HCEC 1CT (cell line): Measurements from ENCODE around the gene DSCAML1.

Source experiments
- DNase-seq: peaks from one replicate; pipeline ENCODE4 v3.0.0-alpha.2; 2017

Gene DSCAML1

DNA sequence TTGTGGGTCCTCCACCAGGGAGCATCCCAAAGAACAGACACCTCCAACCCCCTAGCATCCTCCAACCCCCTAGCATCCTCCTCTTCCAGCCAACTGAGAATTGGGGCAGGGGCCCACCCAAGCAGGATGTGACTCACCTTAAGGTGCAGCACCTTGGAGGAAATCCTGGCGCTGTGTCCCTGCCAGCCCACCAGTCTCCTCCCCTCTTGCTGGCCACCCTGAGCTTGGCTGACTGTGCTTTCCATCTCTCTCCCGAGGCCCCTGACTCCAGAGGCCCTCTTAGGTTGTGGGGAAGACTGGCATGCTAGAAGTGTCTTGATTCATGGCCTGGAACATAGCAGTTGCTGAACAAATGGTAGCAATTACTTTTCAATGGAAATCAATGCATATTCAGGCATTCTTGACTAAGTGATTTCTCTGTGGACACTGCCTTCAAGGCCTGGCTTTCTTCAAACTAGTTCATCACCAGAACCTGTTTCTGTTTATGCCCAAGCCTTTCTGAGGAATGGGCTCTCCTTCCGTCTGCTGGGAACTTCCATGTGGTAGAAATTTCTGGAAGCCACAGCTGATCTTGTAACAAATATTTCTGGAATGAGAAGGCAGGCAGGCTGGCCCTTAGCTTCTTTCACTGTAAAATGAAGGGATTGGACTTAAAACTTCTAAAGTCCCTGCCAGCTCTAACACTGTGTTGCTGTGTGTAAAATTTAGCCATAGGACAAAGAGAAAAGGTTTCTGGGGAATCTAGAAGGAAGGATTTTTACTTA, 408.8 kb downstream of the DSCAML1 start:
- DNase-seq = peak; percentile 2

DNA sequence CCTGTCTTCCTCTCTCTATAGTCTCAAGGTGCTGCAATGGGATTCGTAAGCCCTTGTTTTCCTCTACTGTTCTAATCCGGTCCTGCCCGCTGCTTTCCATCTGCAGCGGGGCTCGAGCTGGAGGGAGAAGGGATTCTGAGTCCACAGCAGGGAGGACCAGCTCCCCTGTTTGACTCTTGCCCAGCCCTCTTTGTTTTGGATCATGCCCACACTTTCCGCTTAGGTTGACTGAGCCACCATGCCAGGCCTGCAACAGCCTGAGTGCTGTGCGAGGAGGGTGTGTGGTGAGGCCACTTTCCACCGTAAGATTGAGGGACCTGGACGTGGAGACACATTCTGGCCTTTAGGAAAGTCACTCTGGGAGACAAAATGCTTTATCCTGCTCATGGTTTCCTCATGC, 411.1 kb downstream of the DSCAML1 start:
- DNase-seq = no peak

DNA sequence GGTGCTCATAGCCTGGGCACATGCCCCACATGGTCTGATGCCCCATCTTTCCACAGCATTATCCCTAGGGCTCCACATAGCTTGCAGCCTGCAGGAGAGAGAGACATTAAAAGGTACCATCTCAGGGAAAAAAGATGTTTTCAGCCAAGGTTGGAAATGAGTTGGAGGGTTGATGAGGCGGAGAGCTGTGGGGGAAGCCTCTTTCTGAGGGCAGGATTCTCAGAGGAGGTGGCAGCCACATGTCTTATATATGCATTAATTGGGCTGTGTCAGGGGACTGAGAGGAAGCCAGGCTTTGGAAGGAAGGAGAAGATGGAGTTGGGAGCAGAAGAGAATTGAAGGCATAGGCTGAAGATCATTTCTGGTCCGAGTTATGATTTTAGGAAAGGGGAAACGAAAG, 411.5 kb downstream of the DSCAML1 start:
- DNase-seq = no peak

DNA sequence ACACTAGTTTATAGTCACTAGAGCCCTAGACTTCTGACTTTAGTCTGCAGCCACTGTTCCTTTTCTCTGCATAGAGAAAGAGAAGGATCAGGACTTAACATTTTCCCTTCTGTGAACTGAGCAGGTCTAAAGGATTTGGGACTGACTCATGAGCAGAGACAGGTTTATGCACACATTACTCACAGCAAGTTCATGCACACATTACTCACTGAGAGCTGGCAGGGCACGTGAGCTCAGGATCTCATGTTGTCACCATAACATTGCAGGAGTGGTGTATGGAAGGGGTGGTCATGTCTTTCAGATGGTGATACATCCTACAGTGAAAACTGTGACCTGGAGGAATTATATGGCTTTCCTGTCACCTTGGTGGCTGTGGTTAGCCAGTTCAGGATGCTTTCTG, 413.0 kb downstream of the DSCAML1 start:
- DNase-seq = peak; percentile 88

DNA sequence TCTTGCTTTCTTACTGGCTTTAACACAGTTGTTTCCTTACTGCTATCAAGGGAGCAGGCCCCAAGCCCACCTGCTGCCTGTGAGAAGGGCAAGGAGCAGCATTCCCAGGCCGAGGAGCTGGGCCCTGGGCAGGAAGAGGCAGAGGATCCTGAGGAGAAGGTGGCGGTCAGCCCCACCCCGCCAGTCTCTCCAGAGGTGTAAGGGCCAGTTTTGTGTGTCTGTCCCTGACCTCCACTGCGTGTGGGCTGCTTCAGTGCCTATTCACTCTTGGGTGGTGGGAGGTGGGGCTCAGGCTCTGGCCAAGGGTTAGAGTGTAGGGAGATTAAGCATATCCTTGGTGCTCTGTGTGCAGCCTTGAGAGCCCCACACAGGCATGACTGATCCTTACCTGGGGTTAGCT, 414.3 kb downstream of the DSCAML1 start:
- DNase-seq = no peak

DNA sequence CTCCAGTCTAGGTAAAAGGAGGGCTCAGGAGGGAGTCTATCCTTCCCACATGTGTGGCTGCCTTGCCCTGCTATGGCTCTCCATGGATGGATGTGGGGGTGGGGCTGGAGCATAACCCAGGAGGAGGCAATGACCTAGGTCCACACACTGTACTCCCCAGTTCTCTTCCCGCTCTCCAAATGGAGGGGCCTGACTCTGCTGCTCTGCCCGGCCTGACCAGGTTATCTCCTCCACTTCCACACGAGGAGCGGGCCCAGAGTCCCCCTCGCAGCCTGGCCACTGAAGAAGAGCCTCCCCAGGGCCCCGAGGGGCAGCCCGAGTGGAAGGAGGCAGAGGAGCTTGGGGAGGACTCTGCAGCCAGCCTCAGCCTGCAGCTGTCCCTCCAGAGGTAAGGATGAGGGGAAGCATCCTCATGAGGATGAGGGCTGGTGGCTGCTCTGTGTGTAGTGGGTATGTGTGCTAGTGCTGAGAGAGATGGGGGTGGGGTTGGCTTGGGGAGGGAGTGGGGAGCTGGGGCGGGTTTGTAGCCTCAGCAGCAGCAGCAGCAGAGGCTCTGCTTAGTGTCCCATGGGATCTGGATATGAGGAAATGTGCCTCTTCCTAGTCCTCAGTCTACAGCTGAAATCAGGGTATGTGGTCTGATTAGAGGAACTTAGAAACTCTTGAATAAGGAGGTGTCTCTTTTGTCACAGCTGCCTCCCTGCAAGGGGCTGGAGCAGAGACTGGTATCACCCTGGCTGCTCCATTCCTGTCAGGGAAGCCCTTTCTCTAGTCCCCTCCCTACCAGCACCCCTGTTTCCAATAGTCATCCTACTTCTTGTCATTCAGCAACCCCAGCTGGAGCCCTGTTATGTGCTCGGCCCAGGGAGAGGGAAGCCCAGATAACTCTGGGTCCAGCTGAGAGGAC, 415.3 kb downstream of the DSCAML1 start:
- DNase-seq = no peak

DNA sequence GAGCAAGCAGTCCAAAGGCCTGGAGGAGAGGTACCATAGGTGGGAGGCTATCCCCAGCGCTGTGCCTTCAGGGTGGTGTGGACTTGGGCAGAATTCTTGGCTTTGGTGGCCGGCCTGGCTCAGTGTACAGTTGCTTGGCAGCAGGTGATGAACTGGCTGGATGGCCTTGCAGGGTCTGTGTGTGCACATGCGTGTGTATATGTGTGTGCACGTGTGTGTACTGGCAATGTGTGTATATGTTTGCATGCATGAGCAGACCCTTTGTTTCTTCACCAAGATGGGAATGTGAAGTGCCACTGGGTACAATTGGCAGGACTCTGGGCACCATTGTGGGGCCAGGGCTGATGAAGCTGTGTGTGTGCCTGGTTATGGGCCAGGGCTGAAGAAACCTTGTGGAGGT, 416.3 kb downstream of the DSCAML1 start:
- DNase-seq = no peak

DNA sequence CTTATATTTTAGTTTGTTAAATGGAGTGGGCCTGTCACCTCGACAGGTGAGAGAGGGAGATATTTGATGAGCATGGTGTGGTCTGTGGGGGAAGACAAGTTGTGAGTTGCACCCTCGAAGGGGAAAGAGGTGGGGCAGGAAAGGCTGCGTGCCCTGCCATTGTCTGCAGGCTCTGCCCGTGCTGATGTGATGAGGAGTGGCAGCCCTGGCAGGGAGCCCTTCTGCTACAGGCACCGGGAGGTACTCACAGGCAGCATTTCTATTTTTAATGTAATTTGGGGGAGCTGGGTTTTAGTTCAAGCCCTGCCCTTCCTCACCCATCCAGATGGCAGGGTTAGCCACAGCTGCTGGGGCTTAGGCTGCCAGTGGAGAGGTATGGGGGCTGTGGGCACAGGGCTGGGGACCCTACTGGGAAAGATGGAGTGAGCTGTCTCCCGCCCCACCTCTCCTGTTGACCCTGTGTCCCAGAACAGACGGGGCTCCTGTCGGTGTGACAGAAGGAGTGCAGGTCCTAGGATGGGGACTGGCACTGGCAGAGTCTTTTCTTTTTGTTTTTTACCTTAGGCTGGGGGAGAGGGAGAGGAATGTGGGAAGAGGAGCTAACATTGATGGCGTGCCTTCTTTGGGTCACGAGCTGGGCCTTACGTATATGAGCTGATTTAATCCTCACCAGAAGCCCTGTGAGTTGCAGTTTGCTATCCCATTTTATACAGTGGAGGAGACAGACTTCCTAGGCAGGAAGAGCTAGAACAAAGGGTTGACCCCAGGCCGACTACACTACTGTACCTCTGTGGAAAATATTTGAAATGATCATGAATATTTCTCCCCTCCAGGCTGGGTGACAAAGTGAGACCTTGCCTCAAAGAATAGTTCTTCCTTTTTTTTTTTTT, 417.8 kb downstream of the DSCAML1 start:
- no peak for DNase-seq
